Heart left ventricle (tissue), 13 donors: ENCODE measurements around the gene FER.

Source experiments
- POLR2A ChIP-seq, 2 donors: fragments of 450-650 bp; IDR thresholded peaks; one replicate each; pipeline ENCODE4 v1.6.1; 2017; ENCODE audit warnings: antibody characterized with exemption in 2 of 2, mild to moderate bottlenecking in 2 of 2, moderate library complexity in 2 of 2
- TF ChIP-seq, protein P1 (sequence below), 12 donors: fragments of 200-600 bp; sonication (generic) in 4 of 12; IDR thresholded peaks; one replicate each; pipeline versions ENCODE4 v1.5.0 to v1.8.0; 2018 to 2022; ENCODE audit warnings: antibody characterized with exemption in 12 of 12, mild to moderate bottlenecking in 5 of 12
- donor health status: ischemic (EF 13 %, LVEDD 7.1; RV severe dilation, severe dysfunction).
- donor health status: DM: no; HTN: yes; CAD: no.
- donor health status: DM: no; HTN: no; CAD: no.
- donor health status: ischemic (EF 25% LVEDD 6.9; RV normal size, moderate dysfunction).
- donor health status: ischemic (EF 25% LVEDD 5.7; RV mildly dilated, moderate dysfunction).
- donor health status: ischemic (EF 35%, LVEDD 5.7; RV mildly dilated, moderate dysfunction).
- donor health status: nonischemic (EF 11% LVEDD 7.7; RV severe dilation, severe dysfunction).
- donor health status: DM: yes; HTN: yes; CAD: no.
- donor health status: PGD.
- donor health status: ischemic (EF 29% LVEDD 5.4; RV normal size, mild dysfunction).
- donor health status: nonischemic (EF 23%, LVEDD 6.1; RV moderate dilation, normal function).

DNA sequence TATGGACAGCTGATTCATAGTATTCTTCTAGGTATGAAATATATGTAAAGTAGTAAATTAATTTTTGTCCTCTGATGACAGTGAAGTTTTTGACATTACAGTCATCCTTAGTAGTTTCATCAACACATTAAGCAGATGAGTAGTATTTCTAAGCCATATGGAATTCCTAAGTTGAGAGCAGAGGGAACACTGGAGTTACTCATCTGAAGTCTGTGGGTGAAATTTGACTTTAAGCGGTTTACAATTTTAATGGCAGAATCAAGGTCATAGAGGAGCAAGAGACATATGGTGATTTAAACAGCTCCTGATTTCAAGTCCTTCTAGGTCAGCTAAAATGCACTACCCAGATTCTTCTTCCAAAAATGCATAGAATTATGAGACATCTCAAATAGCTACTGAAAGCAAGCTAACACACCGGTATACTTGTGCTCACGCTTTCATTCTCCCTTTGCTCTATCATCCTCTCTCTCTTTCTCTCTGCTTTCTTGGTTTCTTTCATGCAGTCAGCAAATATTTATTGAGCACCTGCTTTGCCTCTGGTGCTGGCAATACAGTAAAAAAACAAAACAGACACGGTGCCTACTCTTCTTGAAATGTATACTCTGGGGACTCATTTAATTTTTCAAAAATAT is 235.9 kb downstream of the FER start:
- TF ChIP-seq, protein P1, sequence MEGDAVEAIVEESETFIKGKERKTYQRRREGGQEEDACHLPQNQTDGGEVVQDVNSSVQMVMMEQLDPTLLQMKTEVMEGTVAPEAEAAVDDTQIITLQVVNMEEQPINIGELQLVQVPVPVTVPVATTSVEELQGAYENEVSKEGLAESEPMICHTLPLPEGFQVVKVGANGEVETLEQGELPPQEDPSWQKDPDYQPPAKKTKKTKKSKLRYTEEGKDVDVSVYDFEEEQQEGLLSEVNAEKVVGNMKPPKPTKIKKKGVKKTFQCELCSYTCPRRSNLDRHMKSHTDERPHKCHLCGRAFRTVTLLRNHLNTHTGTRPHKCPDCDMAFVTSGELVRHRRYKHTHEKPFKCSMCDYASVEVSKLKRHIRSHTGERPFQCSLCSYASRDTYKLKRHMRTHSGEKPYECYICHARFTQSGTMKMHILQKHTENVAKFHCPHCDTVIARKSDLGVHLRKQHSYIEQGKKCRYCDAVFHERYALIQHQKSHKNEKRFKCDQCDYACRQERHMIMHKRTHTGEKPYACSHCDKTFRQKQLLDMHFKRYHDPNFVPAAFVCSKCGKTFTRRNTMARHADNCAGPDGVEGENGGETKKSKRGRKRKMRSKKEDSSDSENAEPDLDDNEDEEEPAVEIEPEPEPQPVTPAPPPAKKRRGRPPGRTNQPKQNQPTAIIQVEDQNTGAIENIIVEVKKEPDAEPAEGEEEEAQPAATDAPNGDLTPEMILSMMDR (IDR thresholded peaks at IDR 0.05) = no peak
- no peak for TF ChIP-seq POLR2A (IDR thresholded peaks at IDR 0.05)
